ENCODE measurements around the gene NFYA. TPM values are rescaled to one million over a fixed set of nuclear protein-coding genes. Genes with fewer than 3 reads are reported as not detected.
A peak's percentile ranks its signal among the peaks of the same experiment; 100 is the strongest.

The NFYA gene
- total RNA-seq, 2 donors from 2014 or later, result 8.6 to 10.4 TPM

GRCh38 chr6:41047745-41048732 is 24.7 kb upstream of the NFYA start:
- TF ChIP-seq POLR2A (IDR thresholded peaks at IDR 0.05) (no peak), CTCF (IDR thresholded peaks at IDR 0.05) (no peak)
- Histone ChIP-seq H3K9me3 (no peaks in the 10 kb centered on the region), H3K4me1 (peaks cover 51% of the 10 kb centered on the region), H3K27me3 (no peaks in the 10 kb centered on the region), H3K27ac (peak overlapping the region in 2 of 4 donors; percentile 43 to 45), H3K36me3 (replicated peaks in 1 of 2; ENCODE audit: insufficient read depth in 1 of 2, low read depth in 2 of 2) (no peaks in the 10 kb centered on the region), H3K4me3 (no peak overlapping the region)
- no peak for ATAC-seq
- intact Hi-C loops (cut with DNase I), result no loop called here
- DNase-seq, result no peak
- 77 to 83% methylated on average over 8 to 9 of the region's 9 CpGs for WGBS, 2 donors

- Histone ChIP-seq H3K27me3 (no peaks in the 10 kb centered on the region), H3K4me1 (peaks cover 66% of the 10 kb centered on the region), H3K36me3 (replicated peaks in 1 of 2; ENCODE audit: insufficient read depth in 1 of 2, low read depth in 2 of 2) (no peaks in the 10 kb centered on the region), H3K4me3 (no peak overlapping the region), H3K9me3 (no peaks in the 10 kb centered on the region), H3K27ac (peak overlapping the region in 2 of 4 donors; percentile 20 to 45)
- WGBS, 2 donors, result 50 to 88% methylated on average over 1 of the region's 1 CpG
- ATAC-seq (peak; percentile 43), DNase-seq (no peak)
- intact Hi-C loops (cut with DNase I), result no loop called here
- TF ChIP-seq CTCF (IDR thresholded peaks at IDR 0.05), result no peak
- TF ChIP-seq POLR2A (IDR thresholded peaks at IDR 0.05), result no peak
Observed at GRCh38 chr6:41049521-41049920, 23.3 kb upstream of the NFYA start.

- no peaks in the 10 kb centered on the region for H3K36me3 ChIP-seq (replicated peaks in 1 of 2; ENCODE audit: insufficient read depth in 1 of 2, low read depth in 2 of 2)
- peaks cover 70% of the 10 kb centered on the region for H3K4me1 ChIP-seq
- WGBS, 2 donors, result 82 to 93% methylated on average over 7 of the region's 7 CpGs
- no peak for TF ChIP-seq POLR2A (IDR thresholded peaks at IDR 0.05)
- TF ChIP-seq CTCF (IDR thresholded peaks at IDR 0.05), result no peak
- ATAC-seq (no peak), DNase-seq (no peak)
- no peaks in the 10 kb centered on the region for H3K27me3 ChIP-seq
- H3K4me3 ChIP-seq, result no peak overlapping the region
- intact Hi-C loops (cut with DNase I), result no loop called here
- H3K27ac ChIP-seq, result peak overlapping the region in 2 of 4 donors; percentile 20 to 45
- H3K9me3 ChIP-seq, result no peaks in the 10 kb centered on the region
Observed at GRCh38 chr6:41049955-41050354, 22.8 kb upstream of the NFYA start.

GRCh38 chr6:41050536-41050935 is 22.2 kb upstream of the NFYA start:
- no peak for DNase-seq
- intact Hi-C loops (cut with DNase I), result no loop called here
- peaks cover 71% of the 10 kb centered on the region for H3K4me1 ChIP-seq
- 17 to 20% methylated on average over 3 of the region's 3 CpGs for WGBS, 2 donors
- ATAC-seq, result no peak
- H3K27ac ChIP-seq, result peak overlapping the region in 1 of 4 donors; percentile 8
- H3K9me3 ChIP-seq, result no peaks in the 10 kb centered on the region
- no peak for TF ChIP-seq CTCF (IDR thresholded peaks at IDR 0.05)
- no peak for TF ChIP-seq POLR2A (IDR thresholded peaks at IDR 0.05)
- no peaks in the 10 kb centered on the region for H3K36me3 ChIP-seq (replicated peaks in 1 of 2; ENCODE audit: insufficient read depth in 1 of 2, low read depth in 2 of 2)
- no peak overlapping the region for H3K4me3 ChIP-seq
- H3K27me3 ChIP-seq, result no peaks in the 10 kb centered on the region
